Vagina (tissue), 2 donors: Measurements from ENCODE around the gene OLFM1.

Experiments
- POLR2AphosphoS5 ChIP-seq, 2 donors: sonication (generic); formaldehyde crosslinking; IDR thresholded peaks; one replicate each; pipeline ENCODE4 v1.9.0; 2017; ENCODE audit warnings: antibody characterized with exemption in 2 of 2, mild to moderate bottlenecking in 2 of 2, low read depth in 1 of 2; ENCODE audit not compliant: insufficient read depth in 1 of 2
- TF ChIP-seq, protein P1 (sequence below), 3 experiments: fragments of 450-650 bp in 2 of 3; fragments of 200-600 bp in 1 of 3; sonication (generic) in 1 of 3; IDR thresholded peaks; one replicate each; pipeline ENCODE4 v1.5.1; 2017 to 2019; ENCODE audit warnings: antibody characterized with exemption in 3 of 3, mild to moderate bottlenecking in 2 of 3, moderate library complexity in 2 of 3

DNA sequence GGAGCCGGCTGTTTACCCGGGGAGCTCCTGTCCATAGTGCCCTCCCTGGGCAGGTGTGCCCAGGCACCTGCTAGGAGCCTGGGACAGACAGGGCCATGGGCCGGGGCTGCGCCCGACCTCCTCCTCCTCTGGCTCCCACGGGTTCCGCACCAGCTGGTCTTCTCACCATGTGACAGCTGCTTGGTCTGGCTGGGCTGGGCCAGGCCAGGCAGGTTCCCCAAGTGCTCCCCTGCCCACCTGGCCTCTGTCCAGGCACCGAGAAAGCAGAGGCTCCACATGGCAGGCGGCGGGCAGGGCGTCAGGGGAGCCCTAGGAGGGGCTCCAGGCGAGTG lies 60.0 kb downstream of the OLFM1 start:
- TF ChIP-seq POLR2AphosphoS5 (IDR thresholded peaks at IDR 0.05; ENCODE audit: insufficient read depth in 1 of 2, low read depth in 1 of 2), result no peak
- TF ChIP-seq, protein P1, sequence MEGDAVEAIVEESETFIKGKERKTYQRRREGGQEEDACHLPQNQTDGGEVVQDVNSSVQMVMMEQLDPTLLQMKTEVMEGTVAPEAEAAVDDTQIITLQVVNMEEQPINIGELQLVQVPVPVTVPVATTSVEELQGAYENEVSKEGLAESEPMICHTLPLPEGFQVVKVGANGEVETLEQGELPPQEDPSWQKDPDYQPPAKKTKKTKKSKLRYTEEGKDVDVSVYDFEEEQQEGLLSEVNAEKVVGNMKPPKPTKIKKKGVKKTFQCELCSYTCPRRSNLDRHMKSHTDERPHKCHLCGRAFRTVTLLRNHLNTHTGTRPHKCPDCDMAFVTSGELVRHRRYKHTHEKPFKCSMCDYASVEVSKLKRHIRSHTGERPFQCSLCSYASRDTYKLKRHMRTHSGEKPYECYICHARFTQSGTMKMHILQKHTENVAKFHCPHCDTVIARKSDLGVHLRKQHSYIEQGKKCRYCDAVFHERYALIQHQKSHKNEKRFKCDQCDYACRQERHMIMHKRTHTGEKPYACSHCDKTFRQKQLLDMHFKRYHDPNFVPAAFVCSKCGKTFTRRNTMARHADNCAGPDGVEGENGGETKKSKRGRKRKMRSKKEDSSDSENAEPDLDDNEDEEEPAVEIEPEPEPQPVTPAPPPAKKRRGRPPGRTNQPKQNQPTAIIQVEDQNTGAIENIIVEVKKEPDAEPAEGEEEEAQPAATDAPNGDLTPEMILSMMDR (IDR thresholded peaks at IDR 0.05), result no peak
